ENCODE results near the gene CUX1. TPM values are rescaled to one million over a fixed set of nuclear protein-coding genes. Genes with fewer than 3 reads are reported as not detected.

Gene CUX1
- total and polyA plus RNA-seq, 12 donors: 34.5 to 176 (median 145) TPM

GRCh38 chr7:101991860-101992259, 174.4 kb downstream of the CUX1 start:
- WGBS, 2 donors: 94 to 97% methylated on average over 3 of the region's 3 CpGs
- no peak for DNase-seq
- no peak for ATAC-seq
- Histone ChIP-seq H3K4me3 (no peak overlapping the region), H3K27ac (no peak overlapping the region), H3K27me3 (no peaks in the 10 kb centered on the region), H3K9me3 (no peaks in the 10 kb centered on the region), H3K36me3 (no peaks in the 10 kb centered on the region), H3K4me1 (peaks cover 0 to 6% (median under 1%) of the 10 kb centered on the region in 9 donors)
- no peak for TF ChIP-seq CTCF (IDR thresholded peaks at IDR 0.05)
- intact Hi-C loops (cut with DNase I): loop anchor here in 1 of 10 donors (10.0 kb wide), 1 partner anchor 233 kb away; no protein-coding TSS in a partner anchor

- Histone ChIP-seq H3K27me3 (no peaks in the 10 kb centered on the region), H3K27ac (no peak overlapping the region), H3K9me3 (no peaks in the 10 kb centered on the region), H3K4me3 (no peak overlapping the region), H3K4me1 (peaks cover 0 to 7% (median 3%) of the 10 kb centered on the region in 9 donors), H3K36me3 (no peaks in the 10 kb centered on the region)
- no peak for TF ChIP-seq CTCF (IDR thresholded peaks at IDR 0.05)
- 88 to 92% methylated on average over 8 of the region's 8 CpGs for WGBS, 2 donors
- DNase-seq (no peak), ATAC-seq (no peak)
- intact Hi-C loops (cut with DNase I): loop anchor here in 1 of 10 donors (10.0 kb wide), 1 partner anchor 231 kb away; no protein-coding TSS in a partner anchor
These were observed 175.9 kb downstream of the CUX1 start for GRCh38 chr7:101993311-101993710.

- no peaks in the 10 kb centered on the region for H3K9me3 ChIP-seq
- intact Hi-C loops (cut with DNase I): loop anchor here in 1 of 10 donors (10.0 kb wide), 1 partner anchor 230 kb away; no protein-coding TSS in a partner anchor
- no peaks in the 10 kb centered on the region for H3K36me3 ChIP-seq
- no peak for DNase-seq
- H3K27me3 ChIP-seq: no peaks in the 10 kb centered on the region
- peaks cover 0 to 25% (median 11%) of the 10 kb centered on the region in 9 donors for H3K4me1 ChIP-seq
- no peak overlapping the region for H3K4me3 ChIP-seq
- no peak for ATAC-seq
- WGBS, 2 donors: 86 to 94% methylated on average over 5 of the region's 5 CpGs
- no peak overlapping the region for H3K27ac ChIP-seq
- TF ChIP-seq CTCF (IDR thresholded peaks at IDR 0.05): no peak
These were observed 177.7 kb downstream of the CUX1 start for GRCh38 chr7:101995121-101995520.

- WGBS, 2 donors: 85 to 86% methylated on average over 10 of the region's 10 CpGs
- ATAC-seq (no peak), DNase-seq (no peak)
- TF ChIP-seq CTCF (IDR thresholded peaks at IDR 0.05): no peak
- Histone ChIP-seq H3K4me3 (no peak overlapping the region), H3K27ac (no peak overlapping the region), H3K27me3 (no peaks in the 10 kb centered on the region), H3K4me1 (peaks cover 3 to 34% (median 15%) of the 10 kb centered on the region in 9 donors), H3K9me3 (no peaks in the 10 kb centered on the region), H3K36me3 (no peaks in the 10 kb centered on the region)
- intact Hi-C loops (cut with DNase I): loop anchor here in 1 of 10 donors (10.0 kb wide), 1 partner anchor 229 kb away; no protein-coding TSS in a partner anchor
These were observed 178.8 kb downstream of the CUX1 start for GRCh38 chr7:101996131-101996691.

Measured in heart right ventricle (tissue), 16 donors.